HepG2 (cell line): ENCODE results near the gene NFATC3. TPM values are rescaled to one million over a fixed set of nuclear protein-coding genes. Genes with fewer than 3 reads are reported as not detected.

Source experiments
- ERF ChIP-seq: IDR thresholded peaks from 2 replicates; pipeline ENCODE4 v1.6.1; 2018; ENCODE audit warnings: missing biosample characterization, missing genetic modification reagents
- MEIS1 ChIP-seq: sonication (generic); formaldehyde crosslinking; IDR thresholded peaks from 2 replicates; pipeline ENCODE4 v1.9.0; 2021; ENCODE audit warnings: mild to moderate bottlenecking, missing genetic modification reagents, moderate library complexity, borderline replicate concordance
- NFIC ChIP-seq: IDR thresholded peaks from 2 replicates; pipeline ENCODE4 v1.6.1; 2012; ENCODE audit warnings: mild to moderate bottlenecking, low read length, inconsistent platforms
- PPARG ChIP-seq: conservative IDR thresholded peaks from 2 replicates; pipeline ENCODE4 v1.6.1; 2016; ENCODE audit warnings: missing biosample characterization, missing genetic modification reagents
- SMAD9 ChIP-seq: sonication (generic); formaldehyde crosslinking; IDR thresholded peaks from 2 replicates; pipeline ENCODE4 v1.5.1; 2020; ENCODE audit warnings: mild to moderate bottlenecking, missing genetic modification reagents
- SP4 ChIP-seq: sonication (generic); formaldehyde crosslinking; IDR thresholded peaks from 2 replicates; pipeline ENCODE4 v1.8.1; 2023; ENCODE audit warnings: mild to moderate bottlenecking, missing genetic modification reagents
- ZC3H13 ChIP-seq: sonication (generic); formaldehyde crosslinking; IDR thresholded peaks from 2 replicates; pipeline ENCODE4 v1.8.1; 2023; ENCODE audit warnings: mild to moderate bottlenecking, missing genetic modification reagents, moderate library complexity
- ZMAT3 ChIP-seq: sonication (generic); formaldehyde crosslinking; conservative IDR thresholded peaks from 2 replicates; pipeline ENCODE4 v1.7.0; 2021; ENCODE audit warnings: missing genetic modification reagents
- ZNF3 ChIP-seq: IDR thresholded peaks from 2 replicates; pipeline ENCODE4 v1.7.0; 2017; ENCODE audit warnings: inconsistent platforms
- ZNF318 ChIP-seq: sonication (generic); formaldehyde crosslinking; IDR thresholded peaks from 2 replicates; pipeline ENCODE4 v1.4.0; 2020; ENCODE audit warnings: mild to moderate bottlenecking, missing genetic modification reagents
- ZNF883 ChIP-seq: sonication (generic); formaldehyde crosslinking; IDR thresholded peaks from 2 replicates; pipeline ENCODE4 v1.5.1; 2020; ENCODE audit warnings: mild to moderate bottlenecking, missing genetic modification reagents; ENCODE audit errors: not compliant biosample characterization
- polyA plus RNA-seq, 8 experiments: library from polyadenylated mRNA; depleted of rRNA in 3 of 8; stranded (reverse) in 7 of 8; unstranded in 1 of 8; fragments of >200 nt; fragmentation: Illumina TruSeq in 4 of 8; extraction: Trizol in 4 of 8; gene quantifications; 2 replicates each; pipeline versions ENCODE4 v1.2.1 to v1.2.3, GENCODE V29; 2011 to 2016; ENCODE audit warnings: low read depth in 4 of 8, missing spikeins in 1 of 8, mixed read lengths in 1 of 8; ENCODE audit not compliant: insufficient read depth in 1 of 8
- total RNA-seq, 5 experiments: library from RNA; depleted of rRNA; stranded (reverse); fragments of >200 nt; fragmentation: Illumina TruSeq; extraction: Trizol; gene quantifications; 2 replicates each; pipeline ENCODE4 v1.2.3, GENCODE V29; 2016; ENCODE audit warnings: low read depth in 1 of 5
- TF ChIP-seq, protein P1 (sequence below): sonication (generic); formaldehyde crosslinking; IDR thresholded peaks from 2 replicates; pipeline ENCODE4 v1.4.0; 2020; ENCODE audit warnings: mild to moderate bottlenecking, missing genetic modification reagents
- TF ChIP-seq, protein P2 (sequence below): IDR thresholded peaks from 2 replicates; pipeline ENCODE4 v1.6.1; 2016; ENCODE audit warnings: low read depth, borderline replicate concordance
- TF ChIP-seq, protein P3 (sequence below): sonication (generic); formaldehyde crosslinking; IDR thresholded peaks from 2 replicates; pipeline ENCODE4 v1.8.0; 2023; ENCODE audit warnings: mild to moderate bottlenecking, missing genetic modification reagents
- TF ChIP-seq, protein P4 (sequence below): sonication (generic); formaldehyde crosslinking; IDR thresholded peaks from 2 replicates; pipeline ENCODE4 v1.4.0; 2020; ENCODE audit warnings: missing genetic modification reagents
- TF ChIP-seq, protein P5 (sequence below): sonication (generic); formaldehyde crosslinking; IDR thresholded peaks from 2 replicates; pipeline ENCODE4 v1.4.0; 2020; ENCODE audit warnings: missing genetic modification reagents

Gene NFATC3
- total and polyA plus RNA-seq, 2 of the 13 experiments (the other 11 are each of a cell fraction or from before 2014, with no cell fraction given), result 52.6 to 62.7 TPM

DNA sequence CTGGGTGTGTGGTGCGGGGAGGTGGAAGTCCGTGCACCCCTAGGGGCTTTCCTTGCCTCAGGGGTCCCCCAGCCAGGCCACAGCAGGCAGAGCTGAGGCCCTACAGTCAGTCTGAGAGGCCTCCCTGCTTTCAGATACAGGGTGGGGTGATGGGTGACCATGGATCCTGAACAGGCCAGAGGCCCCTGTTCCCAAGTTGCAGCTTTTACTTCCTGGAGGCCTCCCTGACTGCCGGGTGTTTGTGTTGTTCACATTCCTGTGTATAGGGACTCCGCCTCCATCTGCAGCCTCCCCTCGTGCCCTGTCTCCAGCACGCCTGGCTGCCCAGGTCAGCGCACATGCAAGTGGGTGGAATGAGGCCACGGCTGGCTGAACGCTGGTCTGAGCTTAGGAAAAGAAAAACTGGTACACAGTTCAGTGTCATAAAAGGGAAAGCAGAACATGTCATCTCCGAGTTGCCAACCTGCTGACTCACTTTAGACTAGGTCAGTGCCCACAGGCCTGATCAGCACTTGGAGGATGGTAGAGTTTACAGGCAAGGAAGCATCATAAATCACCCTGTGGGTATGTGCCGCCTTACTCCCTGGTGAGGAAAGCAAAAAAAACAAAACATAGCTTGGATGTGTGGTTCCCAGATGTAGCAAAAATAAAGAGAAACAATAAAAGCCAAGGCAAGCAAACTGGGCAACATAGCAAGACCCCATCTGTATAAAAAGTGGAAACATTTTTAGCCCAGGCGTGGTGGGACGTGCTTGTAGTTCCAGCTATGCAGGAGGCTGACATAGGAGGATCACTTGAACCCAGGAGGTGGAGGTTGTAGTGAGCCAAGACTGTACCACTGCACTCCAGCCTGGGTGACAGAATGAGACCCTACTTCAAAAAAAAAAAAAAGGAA, 173.0 kb downstream of the NFATC3 start (continued):
- TF ChIP-seq ZNF318 (CRISPR knock-in tag) (peak; percentile 93; the same call in 1 of the 2 replicates), MEIS1 (peak; percentile 52; the same call in 1 of the 2 replicates), NFIC (no peak), SP4 (CRISPR knock-in tag) (no peak), ERF (CRISPR knock-in tag) (peak; percentile 97), PPARG (CRISPR knock-in tag) (peak; percentile 78; the same call in 1 of the 2 replicates), ZNF3 (CRISPR knock-in tag) (no peak), ZNF883 (CRISPR knock-in tag) (peak; percentile 85), ZMAT3 (CRISPR knock-in tag) (peak; percentile 90), SMAD9 (no peak), ZC3H13 (CRISPR knock-in tag) (peak; percentile 85)
- TF ChIP-seq, protein P1, sequence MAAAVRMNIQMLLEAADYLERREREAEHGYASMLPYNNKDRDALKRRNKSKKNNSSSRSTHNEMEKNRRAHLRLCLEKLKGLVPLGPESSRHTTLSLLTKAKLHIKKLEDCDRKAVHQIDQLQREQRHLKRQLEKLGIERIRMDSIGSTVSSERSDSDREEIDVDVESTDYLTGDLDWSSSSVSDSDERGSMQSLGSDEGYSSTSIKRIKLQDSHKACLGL (CRISPR knock-in tag), result peak; percentile 71; the same call in 1 of the 2 replicates
- TF ChIP-seq, protein P2, sequence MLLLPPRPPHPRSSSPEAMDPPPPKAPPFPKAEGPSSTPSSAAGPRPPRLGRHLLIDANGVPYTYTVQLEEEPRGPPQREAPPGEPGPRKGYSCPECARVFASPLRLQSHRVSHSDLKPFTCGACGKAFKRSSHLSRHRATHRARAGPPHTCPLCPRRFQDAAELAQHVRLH (CRISPR knock-in tag), result peak; percentile 92; the same call in 1 of the 2 replicates
- TF ChIP-seq, protein P3, sequence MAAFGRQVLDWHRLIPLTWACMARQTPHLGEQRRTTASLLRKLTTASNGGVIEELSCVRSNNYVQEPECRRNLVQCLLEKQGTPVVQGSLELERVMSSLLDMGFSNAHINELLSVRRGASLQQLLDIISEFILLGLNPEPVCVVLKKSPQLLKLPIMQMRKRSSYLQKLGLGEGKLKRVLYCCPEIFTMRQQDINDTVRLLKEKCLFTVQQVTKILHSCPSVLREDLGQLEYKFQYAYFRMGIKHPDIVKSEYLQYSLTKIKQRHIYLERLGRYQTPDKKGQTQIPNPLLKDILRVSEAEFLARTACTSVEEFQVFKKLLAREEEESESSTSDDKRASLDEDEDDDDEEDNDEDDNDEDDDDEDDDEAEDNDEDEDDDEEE (CRISPR knock-in tag), result peak; percentile 90; the same call in 1 of the 2 replicates
- TF ChIP-seq, protein P4, sequence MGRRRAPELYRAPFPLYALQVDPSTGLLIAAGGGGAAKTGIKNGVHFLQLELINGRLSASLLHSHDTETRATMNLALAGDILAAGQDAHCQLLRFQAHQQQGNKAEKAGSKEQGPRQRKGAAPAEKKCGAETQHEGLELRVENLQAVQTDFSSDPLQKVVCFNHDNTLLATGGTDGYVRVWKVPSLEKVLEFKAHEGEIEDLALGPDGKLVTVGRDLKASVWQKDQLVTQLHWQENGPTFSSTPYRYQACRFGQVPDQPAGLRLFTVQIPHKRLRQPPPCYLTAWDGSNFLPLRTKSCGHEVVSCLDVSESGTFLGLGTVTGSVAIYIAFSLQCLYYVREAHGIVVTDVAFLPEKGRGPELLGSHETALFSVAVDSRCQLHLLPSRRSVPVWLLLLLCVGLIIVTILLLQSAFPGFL, result 0 out of 2 replicates have a peak, but pooled peaks have one; percentile 22
- TF ChIP-seq, protein P5, sequence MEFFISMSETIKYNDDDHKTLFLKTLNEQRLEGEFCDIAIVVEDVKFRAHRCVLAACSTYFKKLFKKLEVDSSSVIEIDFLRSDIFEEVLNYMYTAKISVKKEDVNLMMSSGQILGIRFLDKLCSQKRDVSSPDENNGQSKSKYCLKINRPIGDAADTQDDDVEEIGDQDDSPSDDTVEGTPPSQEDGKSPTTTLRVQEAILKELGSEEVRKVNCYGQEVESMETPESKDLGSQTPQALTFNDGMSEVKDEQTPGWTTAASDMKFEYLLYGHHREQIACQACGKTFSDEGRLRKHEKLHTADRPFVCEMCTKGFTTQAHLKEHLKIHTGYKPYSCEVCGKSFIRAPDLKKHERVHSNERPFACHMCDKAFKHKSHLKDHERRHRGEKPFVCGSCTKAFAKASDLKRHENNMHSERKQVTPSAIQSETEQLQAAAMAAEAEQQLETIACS (CRISPR knock-in tag), result no peak
